CD4-positive, alpha-beta T cell treated with Interleukin-2 at 100 ng/mL for 4 hours (primary cell): ENCODE data around the gene SLIT2.

Experiments used
- DNase-seq: peaks from one replicate; pipeline ENCODE4 v3.0.0-alpha.2; 2020; ENCODE audit warnings: low spot score

Gene SLIT2

DNA sequence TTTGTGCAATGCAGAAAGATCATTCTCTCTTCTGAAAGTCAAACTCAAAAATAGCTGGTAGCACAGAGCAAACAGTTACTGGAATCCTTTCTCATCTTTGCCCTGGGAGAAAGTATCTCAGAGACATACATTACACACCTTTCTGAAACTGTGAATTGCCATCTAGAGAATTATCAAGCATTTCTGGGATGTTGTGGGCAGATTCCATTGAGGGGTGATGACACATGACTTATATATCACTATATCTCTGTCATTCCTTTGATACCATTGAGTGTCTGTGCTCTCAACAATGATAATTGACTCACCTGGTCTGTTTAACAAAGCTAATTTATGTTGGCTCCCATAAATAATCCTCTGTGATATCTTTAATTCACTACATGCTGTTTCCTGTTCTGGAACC, 13.0 kb downstream of the SLIT2 start:
- no peak for DNase-seq

DNA sequence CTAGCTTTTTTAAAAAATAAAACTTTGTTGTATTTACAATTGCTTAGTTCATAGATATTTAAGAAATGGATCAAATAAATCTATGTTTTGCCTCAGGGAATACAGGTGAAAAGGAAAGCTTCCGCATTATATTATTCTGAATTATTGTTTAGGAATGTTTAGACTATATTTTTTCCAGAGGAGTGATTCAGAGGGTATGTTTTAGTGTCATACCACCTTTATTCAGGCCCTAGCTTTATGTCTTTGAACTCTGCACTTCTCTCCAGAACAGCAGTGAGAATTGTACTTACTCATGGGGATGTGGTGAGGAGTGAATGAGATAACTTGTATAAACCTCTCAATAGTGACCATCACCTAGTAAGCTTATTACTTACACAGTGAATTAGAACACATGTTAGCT, 14.0 kb downstream of the SLIT2 start:
- no peak for DNase-seq

DNA sequence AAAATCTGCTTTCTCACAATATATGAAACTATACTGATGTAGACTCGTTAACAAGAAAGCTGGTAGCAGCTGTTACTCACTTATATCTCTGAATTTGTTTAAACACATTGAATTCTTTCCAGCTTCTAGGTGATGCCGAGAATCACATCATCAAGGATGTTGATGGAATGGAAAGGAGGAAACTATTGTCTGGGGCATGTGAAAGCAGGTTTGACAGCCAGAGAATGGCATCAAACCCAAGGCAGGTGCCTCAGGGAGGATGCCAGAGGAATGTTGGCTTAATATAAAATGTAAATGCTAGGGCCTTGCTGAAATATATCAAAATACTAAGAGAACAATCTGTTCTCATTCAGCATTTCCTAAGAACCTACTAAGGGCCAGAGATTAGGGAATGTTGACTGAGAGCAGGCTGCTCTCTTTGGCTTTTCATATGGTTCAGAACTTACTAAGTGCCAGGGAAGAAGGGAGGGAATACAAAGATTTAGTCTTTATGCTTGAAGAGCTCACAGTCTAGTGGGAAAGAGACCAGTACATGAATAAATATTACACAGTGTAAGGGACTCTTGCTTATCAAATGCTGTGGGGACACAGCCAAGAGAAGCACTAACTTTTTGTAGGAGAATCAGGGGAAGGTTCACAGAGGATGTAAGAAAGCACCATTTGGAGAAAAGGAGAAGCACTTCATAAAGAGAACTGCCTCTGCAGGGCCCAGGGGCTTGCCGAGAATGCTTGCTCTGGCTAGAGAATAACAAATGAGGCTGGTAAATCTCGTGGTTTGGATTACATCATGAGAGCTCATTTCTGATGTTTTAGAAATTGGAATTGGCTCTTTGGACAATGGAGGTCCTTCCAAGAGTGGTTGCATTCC, 14.7 kb downstream of the SLIT2 start:
- DNase-seq, result no peak

DNA sequence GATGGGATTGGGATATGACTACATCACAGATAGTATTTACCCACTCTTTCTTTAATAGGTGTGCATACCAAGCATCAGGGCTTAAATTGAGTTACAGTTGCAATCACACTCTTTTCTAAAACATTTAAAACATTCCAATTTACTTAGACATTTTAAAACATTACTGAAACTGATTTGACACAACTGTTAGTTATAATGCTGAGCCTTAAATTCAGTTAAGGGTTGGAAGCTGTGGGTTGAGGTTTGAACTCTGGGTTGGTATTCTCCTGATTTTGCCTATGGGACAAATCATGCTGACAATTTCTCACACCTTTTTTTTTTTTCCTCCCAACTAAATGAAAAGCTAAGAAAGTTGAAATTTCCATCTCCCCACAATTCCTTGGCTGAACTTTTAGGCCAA, 16.3 kb downstream of the SLIT2 start:
- DNase-seq, result no peak

DNA sequence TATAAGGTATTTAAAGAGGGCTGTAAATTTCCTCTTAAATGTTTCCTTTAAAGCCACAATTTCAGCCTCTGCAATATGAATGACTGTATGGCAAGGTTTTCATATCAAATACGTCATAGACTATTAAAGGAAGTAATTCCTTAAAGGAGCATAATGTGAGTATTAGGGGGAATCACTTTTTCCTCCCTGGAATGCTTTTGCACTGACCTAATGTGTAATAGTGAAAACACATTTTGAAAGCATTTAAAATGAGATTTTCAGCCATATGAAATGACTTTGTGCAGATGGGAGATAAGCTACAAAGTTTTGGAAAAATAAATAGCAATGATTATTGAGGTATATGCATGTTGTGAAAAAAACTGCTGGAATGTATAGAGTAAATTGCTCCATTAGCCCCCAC, 17.6 kb downstream of the SLIT2 start:
- DNase-seq, result no peak

GRCh38 chr4:20271950-20272349, 20.2 kb downstream of the SLIT2 start:
- DNase-seq, result no peak

- no peak for DNase-seq
Observed at GRCh38 chr4:20272411-20272872, 20.7 kb downstream of the SLIT2 start.

DNA sequence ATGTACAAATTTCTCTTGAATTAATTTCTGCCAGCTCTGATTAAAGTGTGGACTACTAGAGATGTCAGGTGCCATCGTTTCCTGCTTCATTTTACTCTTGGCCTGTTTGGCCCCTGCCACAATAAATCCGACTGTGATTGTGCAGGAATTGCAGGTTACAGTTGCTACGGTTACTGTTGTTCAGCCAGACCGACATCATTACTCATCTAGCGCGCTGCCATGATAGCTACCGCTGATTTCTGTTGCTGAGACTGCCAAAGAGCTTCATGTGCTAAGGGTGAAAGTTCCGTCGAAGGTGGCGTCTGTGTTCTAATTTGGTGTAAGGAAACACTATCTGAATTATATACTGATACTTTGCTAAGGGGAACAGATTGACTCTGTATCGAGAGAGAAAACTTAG, 22.1 kb downstream of the SLIT2 start:
- no peak for DNase-seq

DNA sequence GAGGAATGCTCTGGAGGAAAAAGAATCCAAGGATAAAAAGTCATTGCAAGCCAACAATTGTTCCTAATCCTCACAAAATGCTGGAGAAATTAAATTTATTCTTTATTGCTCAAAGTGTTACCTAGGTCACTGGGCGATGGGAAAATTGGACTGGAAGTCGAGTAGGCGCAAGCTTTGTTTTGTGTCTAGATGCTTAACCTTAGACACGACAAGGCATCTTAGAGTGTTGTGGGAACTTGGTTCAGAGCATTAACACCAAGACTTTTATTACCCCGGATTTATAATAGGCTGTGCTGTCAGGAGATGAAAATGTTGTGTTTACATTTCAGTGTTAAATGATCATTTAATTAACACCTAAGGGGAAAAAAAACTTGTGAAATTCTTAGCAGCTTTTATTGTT, 25.1 kb downstream of the SLIT2 start:
- DNase-seq, result no peak

DNA sequence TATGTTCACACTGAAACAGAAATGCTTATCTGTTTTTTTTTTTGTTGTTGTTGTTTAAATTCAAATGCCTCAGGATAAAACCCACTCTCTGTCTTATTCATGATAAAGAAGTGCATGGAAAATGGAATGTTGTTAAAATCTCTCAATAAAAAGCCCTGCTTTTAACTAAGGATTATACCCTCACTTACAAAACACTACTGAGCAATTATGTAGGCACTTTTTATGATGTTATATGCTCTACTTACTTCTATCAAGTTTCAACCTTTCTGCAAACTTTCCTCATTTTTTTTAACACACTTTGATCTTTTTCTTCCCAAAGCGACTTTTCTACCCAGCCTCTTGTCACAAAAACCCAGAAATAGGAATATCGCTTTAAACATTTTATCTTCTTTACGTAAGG, 26.5 kb downstream of the SLIT2 start:
- no peak for DNase-seq

DNA sequence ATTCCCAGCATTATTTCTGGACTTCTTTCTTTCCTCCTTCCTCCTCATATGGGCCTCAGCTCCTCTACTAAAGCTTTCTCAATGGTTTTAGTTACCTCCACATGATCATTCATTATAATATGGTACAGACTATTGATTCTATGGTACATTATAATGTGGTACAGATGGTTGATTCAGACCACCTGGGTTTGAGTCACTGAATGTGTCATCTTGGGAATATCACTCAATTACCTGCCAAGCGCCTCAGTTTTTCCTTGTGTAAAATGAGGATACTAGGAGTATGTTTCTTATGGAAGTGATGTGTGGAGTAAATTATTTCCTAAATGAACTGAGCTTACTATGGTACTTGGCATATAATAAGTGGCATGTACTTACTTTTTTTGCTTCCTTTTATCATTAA, 27.7 kb downstream of the SLIT2 start:
- no peak for DNase-seq

- no peak for DNase-seq
Observed at GRCh38 chr4:20281453-20281852, 29.7 kb downstream of the SLIT2 start.

- DNase-seq, result no peak
Observed at GRCh38 chr4:20283039-20283438, 31.3 kb downstream of the SLIT2 start.

DNA sequence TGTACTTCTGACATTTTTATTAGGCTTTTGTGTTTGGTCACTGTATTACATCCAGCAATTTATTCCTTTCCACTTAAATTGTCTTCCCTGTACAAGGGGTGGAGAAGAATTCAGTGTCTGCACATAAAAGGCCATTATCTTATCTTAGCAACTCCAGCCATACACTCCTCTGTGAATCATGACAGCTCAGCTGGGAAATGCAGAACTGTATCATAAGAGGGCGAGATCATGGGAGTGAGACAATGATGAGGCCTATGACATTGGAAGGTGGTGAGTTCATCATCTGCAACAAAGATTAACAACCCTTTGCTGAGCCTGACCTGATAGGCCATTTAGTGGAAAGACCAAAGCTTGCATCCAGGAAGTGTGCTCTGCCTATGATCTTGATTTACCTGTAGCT, 33.3 kb downstream of the SLIT2 start:
- no peak for DNase-seq

DNA sequence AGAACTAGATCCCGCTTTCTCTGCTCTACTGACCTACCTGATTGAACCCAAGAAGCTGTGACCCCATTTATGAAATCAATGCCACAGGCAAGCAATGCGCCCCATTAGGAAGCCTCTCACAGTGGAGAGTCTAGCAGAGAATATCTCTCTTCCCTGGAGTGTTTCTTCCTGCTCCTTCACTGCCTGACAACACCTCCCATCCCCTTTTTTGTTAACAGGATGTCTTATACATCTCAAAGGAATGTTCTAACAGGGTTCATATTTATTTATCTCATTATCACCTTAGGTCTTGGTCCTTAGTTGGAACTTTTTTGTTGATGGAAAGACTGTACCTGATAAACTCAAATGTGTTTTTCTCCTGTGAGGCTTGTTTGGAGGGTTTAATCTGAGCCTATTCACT, 35.5 kb downstream of the SLIT2 start:
- no peak for DNase-seq

GRCh38 chr4:20288047-20288650, 36.4 kb downstream of the SLIT2 start:
- no peak for DNase-seq

DNA sequence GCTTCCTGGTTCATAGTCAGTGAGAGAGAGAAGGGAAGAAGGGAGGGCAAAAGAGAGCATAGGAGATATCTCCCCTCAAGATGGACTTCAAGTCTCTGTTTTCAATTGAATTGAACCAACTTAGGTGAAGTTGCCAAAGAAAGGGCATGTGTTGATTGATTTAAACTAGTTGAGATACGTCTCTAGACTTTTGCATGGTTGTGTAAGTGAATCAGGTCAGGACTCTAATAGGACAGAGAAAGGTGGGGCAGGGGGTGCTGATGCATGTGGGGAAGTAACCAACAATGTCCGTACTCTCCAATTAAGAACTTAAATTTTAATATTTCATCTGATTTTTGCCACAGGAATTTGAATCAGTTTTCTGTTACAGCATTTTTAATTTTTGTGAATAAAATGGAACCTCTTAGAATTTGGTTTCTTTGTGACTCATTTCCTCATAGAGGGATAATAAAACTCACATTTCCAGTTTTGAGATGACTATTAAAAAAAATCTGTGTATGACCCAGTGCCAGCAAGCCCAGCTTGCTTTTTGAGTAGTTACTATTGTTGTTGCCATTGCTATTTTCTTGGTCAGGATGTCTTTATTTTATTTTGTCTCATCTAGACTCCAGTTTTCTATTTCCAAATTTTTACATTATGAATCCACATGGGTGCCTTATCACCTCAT, 37.3 kb downstream of the SLIT2 start:
- DNase-seq, result no peak

DNA sequence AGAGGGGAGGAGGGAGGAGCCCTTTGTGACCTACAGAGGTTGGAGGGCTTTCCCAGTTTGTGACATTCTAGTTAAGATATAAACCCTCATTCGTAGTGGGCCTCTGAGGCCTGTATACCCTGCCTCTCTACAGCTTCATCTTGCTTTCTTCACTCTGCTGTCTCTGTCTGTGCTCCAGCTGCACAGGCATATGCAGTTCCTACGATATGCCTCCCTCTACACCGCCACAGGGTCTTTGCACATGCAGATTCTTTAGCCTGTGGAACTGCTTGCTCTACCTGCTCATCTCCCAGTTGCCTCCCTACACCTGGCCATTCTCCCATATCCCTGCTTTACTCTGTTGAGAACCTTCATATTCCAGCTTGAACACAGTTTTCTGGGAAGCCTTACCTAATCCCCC, 38.1 kb downstream of the SLIT2 start:
- no peak for DNase-seq

DNA sequence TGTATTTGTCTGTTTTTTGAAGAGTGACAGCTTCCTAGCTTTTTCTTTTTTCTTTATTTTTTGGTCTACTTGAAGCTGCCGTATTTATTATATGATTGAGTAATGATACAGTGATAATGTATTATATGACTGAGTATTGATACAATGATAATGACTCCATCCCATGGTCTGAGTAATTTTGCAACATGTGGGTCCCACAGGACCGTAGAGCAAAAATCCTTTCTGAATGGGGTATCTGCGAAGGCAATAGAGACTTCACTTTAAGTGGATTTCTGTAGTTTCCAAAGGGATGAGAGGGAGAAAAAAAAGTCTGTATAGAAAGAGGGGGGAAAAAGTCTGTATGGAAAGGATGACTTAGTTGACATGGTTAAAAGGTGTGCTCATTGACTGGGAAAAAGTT, 41.0 kb downstream of the SLIT2 start:
- no peak for DNase-seq

DNA sequence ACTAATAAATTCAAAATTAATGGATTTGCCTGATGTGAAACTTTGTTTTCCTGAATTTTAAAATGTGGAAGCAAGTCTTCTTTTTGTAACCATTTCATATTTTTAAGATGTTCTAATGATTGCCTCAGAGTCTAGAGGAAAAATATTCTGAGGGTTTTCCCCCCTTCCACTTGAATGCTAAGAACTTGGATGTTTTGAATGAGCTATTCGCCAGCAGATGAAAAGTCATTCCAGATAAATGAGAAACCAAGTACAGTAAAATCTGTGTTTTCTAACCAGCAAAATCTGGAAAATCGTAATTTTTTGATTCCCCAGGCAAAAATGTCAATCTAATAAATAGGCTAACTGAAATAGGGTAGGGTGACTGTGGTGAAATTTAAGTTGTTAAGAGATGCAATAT, 45.6 kb downstream of the SLIT2 start:
- DNase-seq, result no peak

DNA sequence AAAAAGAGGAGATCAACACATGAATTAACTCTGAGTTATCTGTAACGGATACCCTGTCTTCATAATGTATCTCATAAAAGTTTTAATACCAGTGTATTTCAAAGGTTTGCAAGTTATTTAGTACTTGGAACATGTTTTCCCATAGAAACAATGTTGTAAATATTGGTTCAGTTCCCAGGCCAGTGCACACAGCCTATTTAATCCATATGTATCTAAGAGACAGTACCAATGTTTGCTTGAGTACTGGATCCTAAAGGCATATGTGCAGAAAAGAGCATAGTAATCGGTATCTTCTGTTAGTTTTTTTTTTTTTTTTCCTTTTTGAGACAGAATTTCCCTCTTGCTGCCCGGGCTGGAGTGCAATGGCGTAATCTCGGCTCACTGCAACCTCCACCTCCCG, 46.1 kb downstream of the SLIT2 start:
- no peak for DNase-seq

DNA sequence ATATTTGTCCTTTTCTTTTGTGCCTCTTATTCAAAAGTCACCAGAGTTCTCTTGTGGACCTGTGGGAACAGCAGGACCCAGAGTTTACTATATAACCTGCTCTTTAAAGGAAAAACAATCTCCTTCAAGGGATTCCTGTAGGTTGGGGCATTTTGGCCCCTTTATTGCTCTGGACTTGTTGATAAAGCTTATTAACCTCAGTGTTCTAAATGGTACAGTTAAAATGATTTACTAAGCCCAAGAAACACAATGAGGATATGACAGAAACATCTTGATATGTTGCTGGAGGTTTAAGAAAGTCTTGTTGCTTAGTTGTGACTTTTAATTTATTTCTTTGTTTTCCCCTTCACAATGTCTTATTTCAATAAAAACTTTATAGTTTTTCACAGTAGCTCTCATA, 46.8 kb downstream of the SLIT2 start:
- no peak for DNase-seq

DNA sequence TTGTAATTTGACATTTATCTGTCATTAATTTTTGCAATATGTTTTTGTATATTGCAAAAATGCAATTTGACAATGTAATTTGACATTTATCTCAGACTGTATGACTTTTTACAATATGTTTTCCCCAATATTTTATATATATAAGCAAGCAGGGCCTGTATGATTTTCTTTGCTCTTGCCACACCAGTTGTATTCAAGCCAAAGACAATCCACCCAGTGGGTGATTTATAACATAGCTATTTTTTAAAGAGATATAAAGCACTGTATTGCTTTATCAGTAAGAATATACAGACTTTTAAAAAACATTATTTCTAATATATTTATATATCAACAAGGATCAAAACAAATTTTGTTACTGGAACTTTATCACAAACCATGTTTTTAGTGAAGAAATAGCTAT, 47.3 kb downstream of the SLIT2 start:
- DNase-seq, result no peak
